ENCODE data around the gene BEST4. TPM values are rescaled to one million over a fixed set of nuclear protein-coding genes. Genes with fewer than 3 reads are reported as not detected.

Gene BEST4
- total RNA-seq, 1 experiment from 2014 or later = 0.15 TPM

- Histone ChIP-seq H3K4me3 (ENCODE audit: low read depth in 2 of 2, low read length in 2 of 2) (peak within 1 kb of the TSS; percentile 56 to 83), H3K9me3 (ENCODE audit: control insufficient read depth, insufficient read depth, low read depth, low read length) (no peaks in the 10 kb centered on the region), H3K4me1 (ENCODE audit: control insufficient read depth, insufficient read depth, low read length) (peaks cover 22% of the 10 kb centered on the region), H3K36me3 (ENCODE audit: control insufficient read depth, insufficient read depth, low read length) (no peaks in the 10 kb centered on the region; the same call in 1 of the 2 replicates), H3K27me3 (ENCODE audit: control insufficient read depth, insufficient read depth, low read length) (no peaks in the 10 kb centered on the region), H3K27ac (ENCODE audit: low read length) (peak within 1 kb of the TSS; percentile 86)
- BruUV-seq (replicated peaks) = no TSS peak
- in situ Hi-C loops (cut with HindIII; ENCODE audit: low pct_unique_long_range_greater_than_20kb, low sequenced_read_pairs) (no loop called here), intact Hi-C loops (cut with micrococcal nuclease; ENCODE audit: unreplicated experiment) (no loop called here)
- TF ChIP-seq POLR2AphosphoS5 (IDR thresholded peaks at IDR 0.05; ENCODE audit: low read depth, low read length) (peak; percentile 92), SIN3A (IDR thresholded peaks at IDR 0.05; ENCODE audit: borderline replicate concordance, insufficient read depth, low read depth, low read length) (peak; percentile 80; the same call in 1 of the 2 replicates), REST (IDR thresholded peaks at IDR 0.05; ENCODE audit: insufficient read depth in 1 of 2, low read depth in 2 of 2, low read length in 1 of 2) (0 out of 4 replicates have a peak, but pooled peaks of 1 of the 2 experiments have one; percentile 19), TCF7L2 (IDR thresholded peaks at IDR 0.05; ENCODE audit: low read depth, low read length) (no peak; the same call in 1 of the 2 replicates)
- TF ChIP-seq, protein P1, sequence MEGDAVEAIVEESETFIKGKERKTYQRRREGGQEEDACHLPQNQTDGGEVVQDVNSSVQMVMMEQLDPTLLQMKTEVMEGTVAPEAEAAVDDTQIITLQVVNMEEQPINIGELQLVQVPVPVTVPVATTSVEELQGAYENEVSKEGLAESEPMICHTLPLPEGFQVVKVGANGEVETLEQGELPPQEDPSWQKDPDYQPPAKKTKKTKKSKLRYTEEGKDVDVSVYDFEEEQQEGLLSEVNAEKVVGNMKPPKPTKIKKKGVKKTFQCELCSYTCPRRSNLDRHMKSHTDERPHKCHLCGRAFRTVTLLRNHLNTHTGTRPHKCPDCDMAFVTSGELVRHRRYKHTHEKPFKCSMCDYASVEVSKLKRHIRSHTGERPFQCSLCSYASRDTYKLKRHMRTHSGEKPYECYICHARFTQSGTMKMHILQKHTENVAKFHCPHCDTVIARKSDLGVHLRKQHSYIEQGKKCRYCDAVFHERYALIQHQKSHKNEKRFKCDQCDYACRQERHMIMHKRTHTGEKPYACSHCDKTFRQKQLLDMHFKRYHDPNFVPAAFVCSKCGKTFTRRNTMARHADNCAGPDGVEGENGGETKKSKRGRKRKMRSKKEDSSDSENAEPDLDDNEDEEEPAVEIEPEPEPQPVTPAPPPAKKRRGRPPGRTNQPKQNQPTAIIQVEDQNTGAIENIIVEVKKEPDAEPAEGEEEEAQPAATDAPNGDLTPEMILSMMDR (IDR thresholded peaks at IDR 0.05) = peak; percentile 98
- CTCF ChIA-PET = interaction anchor here (0.6 to 1.0 kb wide), 3 partner anchors 19 to 211 kb away, joined by 3 read pairs; partner anchors contain the start of gene HECTD3
- DNase-seq (ENCODE audit: low read depth, low spot score) (peak; percentile 96), ATAC-seq (peak; percentile 91)
- POLR2A ChIA-PET = interaction anchor here (0.5 to 2.0 kb wide), 7 partner anchors 13 to 1383 kb away, joined by 3 to 25 read pairs (median 4); no protein-coding TSS in a partner anchor
These were observed 12.0 kb upstream of the BEST4 start, which contains the start of gene PLK3 for GRCh38 chr1:44799770-44800584. PLK3 (plus strand) TSS chr1:44800377; CDS start chr1:44800464, 87 bp downstream.

GRCh38 chr1:44798481-44799365, 10.8 kb upstream of the BEST4 start:
- H3K4me1 ChIP-seq (ENCODE audit: control insufficient read depth, insufficient read depth, low read length) = peaks cover 22% of the 10 kb centered on the region
- H3K36me3 ChIP-seq (ENCODE audit: control insufficient read depth, insufficient read depth, low read length) = no peaks in the 10 kb centered on the region; the same call in 1 of the 2 replicates
- in situ Hi-C loops (cut with HindIII; ENCODE audit: low pct_unique_long_range_greater_than_20kb, low sequenced_read_pairs) (no loop called here), intact Hi-C loops (cut with micrococcal nuclease; ENCODE audit: unreplicated experiment) (no loop called here)
- ATAC-seq (no peak), DNase-seq (ENCODE audit: low read depth, low spot score) (no peak)
- CTCF ChIA-PET = interaction anchor here (0.6 kb wide), 2 partner anchors 8 to 36 kb away, joined by 3 read pairs; no protein-coding TSS in a partner anchor
- peak overlapping the region; percentile 54; the same call in 1 of the 2 replicates for H3K27ac ChIP-seq (ENCODE audit: low read length)
- POLR2A ChIA-PET = interaction anchor here (0.6 to 0.7 kb wide), 2 partner anchors 8 to 47 kb away, joined by 6 to 8 read pairs; no protein-coding TSS in a partner anchor
- BruUV-seq (replicated peaks) = no TSS peak
- TF ChIP-seq POLR2AphosphoS5 (IDR thresholded peaks at IDR 0.05; ENCODE audit: low read depth, low read length) = no peak
- TF ChIP-seq, protein P1 (IDR thresholded peaks at IDR 0.05) = no peak
- TF ChIP-seq TCF7L2 (IDR thresholded peaks at IDR 0.05; ENCODE audit: low read depth, low read length) = no peak
- TF ChIP-seq REST (IDR thresholded peaks at IDR 0.05; ENCODE audit: insufficient read depth in 1 of 2, low read depth in 2 of 2, low read length in 1 of 2) = no peak
- no peak for TF ChIP-seq SIN3A (IDR thresholded peaks at IDR 0.05; ENCODE audit: borderline replicate concordance, insufficient read depth, low read depth, low read length)
- H3K9me3 ChIP-seq (ENCODE audit: control insufficient read depth, insufficient read depth, low read depth, low read length) = no peaks in the 10 kb centered on the region
- no peak overlapping the region for H3K4me3 ChIP-seq (ENCODE audit: low read depth in 2 of 2, low read length in 2 of 2)
- no peaks in the 10 kb centered on the region for H3K27me3 ChIP-seq (ENCODE audit: control insufficient read depth, insufficient read depth, low read length)
